GM21717 (cell line): Measurements from ENCODE around the gene IGSF9B.
A peak's percentile ranks its signal among the peaks of the same experiment; 100 is the strongest.

Experiments used
- ATAC-seq: cut with Tn5 transposase; IDR thresholded peaks from one replicate; pipeline ENCODE4 v1.9.1; 2021; ENCODE audit warnings: mild to moderate bottlenecking, moderate library complexity; ENCODE audit not compliant: unreplicated experiment

Gene IGSF9B

DNA sequence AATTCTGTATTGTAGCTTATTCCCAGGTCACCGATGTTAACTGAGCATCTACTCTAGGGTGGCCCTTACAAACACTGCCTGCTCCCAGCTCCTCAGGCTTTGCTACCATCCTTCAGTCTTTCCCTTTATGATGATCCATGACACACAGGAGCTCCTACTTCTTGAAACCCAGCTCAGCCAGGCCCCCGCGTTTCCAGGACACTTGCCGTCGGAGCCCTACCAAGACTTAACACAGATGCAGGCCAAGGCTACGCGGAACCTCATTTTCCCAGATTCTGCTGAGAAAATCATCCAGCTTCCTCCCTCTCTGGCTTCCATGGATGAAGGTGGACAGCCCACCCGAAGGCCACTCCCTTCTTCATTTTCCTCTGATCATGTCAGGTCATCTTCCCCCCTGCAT lies 18.6 kb downstream of the IGSF9B start:
- no peak for ATAC-seq

DNA sequence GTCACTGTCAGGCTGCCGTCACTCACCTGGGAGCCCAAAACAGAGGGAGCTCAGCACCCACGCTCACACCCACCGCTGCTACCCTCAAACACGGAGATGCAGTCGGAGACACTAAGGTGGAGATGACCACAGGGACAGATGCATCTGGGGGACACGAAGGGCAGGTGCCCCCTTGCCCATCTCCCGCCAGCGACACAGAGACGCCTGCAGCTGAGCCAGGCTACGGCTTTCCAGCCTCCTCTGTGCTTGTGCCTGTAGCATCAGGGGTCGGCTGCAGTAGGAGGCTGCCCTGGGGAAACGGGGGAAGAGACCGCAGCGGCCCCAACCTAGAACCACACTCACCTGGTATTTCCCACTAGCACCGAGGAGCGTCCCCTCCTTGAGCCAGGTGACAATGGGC lies 19.3 kb downstream of the IGSF9B start:
- no peak for ATAC-seq

DNA sequence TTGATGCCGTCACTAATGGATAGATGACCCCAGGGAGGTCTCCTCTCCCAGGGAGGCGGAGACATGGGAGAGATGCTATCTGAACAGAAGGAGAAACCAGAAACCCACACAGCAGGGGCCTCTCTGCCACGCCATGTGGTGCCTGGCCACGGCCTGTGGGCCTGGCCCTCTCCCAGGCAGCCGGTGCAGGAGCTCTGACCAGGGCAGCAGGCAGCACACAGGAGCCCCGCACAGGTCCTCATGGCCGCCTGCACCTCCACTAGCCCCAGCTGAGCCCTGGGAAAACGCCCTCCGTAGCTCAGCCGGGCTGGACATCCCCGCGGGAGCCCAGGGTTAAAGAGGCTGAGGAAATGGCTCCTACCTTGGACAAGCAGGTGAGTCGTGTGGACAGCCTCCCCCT lies 19.8 kb downstream of the IGSF9B start:
- no peak for ATAC-seq

DNA sequence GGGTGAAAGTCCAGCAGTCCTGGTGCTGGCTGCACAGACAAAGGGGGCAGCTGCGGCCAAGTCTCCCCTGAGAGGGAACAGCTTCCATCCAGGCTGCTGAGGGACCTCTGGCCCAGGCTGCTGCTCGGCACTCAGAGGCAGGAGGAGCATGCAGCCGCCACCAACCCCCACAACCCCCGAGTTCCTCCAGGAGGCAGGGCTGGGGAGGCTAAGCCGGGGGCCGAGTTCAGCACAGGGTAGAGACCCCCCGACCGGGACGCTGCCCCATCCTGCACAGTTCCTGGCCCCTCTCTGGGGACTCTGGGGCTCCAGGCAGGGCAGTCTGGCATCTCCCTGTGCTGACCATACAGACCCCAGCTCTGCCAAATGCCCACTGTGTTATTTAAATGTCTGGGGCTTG lies 20.2 kb downstream of the IGSF9B start:
- no peak for ATAC-seq

DNA sequence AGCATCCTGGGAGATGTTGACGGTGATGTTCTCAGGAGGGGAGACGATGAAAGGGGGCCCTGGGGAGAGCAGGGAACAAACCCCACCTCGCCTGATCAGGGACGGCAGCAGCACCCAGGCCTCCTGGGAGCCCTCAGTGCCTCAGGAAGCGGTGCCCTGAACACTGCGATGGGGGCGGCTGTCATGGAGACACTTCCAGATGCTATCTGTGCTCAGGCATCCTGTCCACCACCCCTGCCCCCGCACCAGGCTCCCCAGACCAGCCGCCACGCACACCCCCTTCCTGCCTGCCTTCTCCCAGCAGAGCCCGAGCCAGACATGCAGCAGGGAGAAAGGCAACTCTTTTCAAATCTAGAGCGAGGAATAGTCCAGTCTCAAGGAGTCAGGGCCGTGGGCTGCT lies 20.6 kb downstream of the IGSF9B start:
- ATAC-seq, result no peak

DNA sequence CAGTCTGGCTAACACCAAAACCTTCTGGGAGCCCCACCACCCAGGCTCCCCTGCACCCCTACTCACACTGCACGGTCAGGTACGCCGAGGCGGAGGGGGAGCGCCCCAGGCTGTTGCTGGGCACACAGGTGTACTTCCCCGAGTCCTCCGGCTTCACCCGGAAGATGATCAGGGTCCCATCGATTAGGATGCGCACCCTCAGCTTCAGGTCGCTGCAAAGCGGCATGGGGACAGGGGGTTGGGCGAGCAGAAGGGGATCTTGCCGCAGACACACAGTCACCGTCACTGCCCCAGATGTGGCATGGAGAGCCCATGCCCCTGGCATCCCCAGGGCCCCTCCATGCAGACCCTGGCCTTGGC lies 21.2 kb downstream of the IGSF9B start:
- no peak for ATAC-seq

DNA sequence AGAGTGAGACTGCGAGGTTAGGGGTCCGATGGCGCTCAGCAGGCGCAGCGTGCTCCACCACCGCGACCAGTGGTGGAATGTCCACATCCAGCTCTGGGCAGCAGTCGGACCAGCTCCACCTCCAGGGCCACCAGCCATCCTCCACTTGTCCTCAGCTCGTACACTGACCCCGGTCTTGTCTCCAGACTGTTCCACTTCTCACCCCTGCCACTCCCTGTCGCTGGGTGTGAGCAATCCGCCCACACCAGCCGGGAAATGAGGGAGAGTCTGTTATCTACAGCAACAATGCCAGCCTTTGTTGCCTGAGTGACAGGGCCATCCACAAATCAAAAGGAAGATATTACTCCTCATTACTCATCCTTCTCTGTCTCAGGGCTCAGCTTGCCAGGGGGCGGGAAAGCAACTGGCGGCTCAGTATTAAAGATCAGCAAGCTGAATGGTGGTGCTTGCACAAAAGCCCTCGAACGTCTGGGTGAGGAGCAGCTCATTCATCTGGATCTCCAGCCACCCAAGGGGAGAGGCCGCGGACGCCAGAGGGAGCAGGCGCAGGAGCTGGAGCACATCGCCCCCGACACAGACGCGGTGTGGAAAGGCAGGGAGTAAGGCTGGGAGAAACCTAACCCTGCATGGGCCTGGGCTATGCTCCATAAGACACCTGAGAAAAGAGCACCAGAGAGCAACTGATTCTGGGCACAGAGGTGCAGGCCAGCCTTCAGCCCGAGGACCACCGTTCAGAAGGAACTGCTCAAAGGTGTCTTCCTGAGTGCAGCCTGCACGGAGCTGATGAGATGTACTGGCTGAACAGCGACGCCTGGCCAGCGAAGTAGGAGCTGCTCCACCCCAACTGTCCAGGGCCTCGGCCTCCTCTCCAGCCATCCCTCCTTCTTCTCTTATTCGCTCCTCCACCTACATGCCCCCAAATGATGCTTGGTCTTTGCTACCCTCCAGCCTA lies 21.9 kb downstream of the IGSF9B start:
- no peak for ATAC-seq

DNA sequence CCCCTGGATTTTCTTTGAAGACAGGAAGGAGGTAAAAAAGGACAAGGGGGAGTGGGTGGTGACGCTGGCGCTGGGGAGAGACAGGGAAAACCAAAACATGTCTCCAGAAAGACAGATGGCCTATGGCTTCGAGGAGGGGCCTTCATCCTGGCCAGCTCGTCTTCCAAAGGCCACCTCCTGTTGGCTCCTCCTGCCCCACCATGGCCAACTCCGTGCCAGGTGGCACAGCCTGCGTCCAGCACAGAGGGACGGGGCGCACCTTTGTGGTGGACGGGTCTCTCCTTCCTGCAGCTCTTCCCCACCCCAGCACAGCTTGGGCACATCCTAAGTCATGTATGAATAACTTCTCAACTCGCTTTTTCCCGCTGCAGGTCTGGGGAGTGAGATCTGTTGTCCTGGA lies 22.7 kb downstream of the IGSF9B start:
- ATAC-seq, result no peak

DNA sequence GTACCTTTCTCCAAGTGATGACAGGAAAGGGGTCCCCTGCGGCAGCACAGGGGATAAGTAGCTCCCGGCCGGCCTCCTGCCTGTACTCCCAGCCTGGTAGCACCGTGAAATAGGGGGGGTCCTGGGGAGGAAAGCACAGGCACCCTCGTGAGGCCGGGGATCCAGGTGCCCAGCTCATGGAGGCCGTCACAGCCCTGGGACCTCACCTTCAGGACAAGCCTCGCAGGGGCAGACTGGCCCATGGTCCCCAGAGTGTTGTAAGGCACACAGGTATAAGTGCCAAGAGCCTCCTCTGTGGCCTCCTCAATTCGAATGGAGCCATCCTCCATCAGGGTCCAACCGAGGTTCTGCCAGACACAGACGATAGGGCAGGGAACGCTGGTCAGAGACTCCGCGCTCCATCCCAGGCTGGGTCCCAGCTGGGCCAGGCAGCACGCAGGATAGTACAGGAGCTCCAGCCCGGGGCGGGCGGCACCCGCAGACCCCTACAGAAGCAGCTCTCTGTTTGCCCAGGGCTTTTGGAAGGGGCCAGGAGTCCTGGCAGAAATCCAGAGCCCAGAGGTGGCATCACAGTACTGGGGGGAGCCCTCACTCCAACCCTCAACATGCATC lies 25.2 kb downstream of the IGSF9B start:
- no peak for ATAC-seq

DNA sequence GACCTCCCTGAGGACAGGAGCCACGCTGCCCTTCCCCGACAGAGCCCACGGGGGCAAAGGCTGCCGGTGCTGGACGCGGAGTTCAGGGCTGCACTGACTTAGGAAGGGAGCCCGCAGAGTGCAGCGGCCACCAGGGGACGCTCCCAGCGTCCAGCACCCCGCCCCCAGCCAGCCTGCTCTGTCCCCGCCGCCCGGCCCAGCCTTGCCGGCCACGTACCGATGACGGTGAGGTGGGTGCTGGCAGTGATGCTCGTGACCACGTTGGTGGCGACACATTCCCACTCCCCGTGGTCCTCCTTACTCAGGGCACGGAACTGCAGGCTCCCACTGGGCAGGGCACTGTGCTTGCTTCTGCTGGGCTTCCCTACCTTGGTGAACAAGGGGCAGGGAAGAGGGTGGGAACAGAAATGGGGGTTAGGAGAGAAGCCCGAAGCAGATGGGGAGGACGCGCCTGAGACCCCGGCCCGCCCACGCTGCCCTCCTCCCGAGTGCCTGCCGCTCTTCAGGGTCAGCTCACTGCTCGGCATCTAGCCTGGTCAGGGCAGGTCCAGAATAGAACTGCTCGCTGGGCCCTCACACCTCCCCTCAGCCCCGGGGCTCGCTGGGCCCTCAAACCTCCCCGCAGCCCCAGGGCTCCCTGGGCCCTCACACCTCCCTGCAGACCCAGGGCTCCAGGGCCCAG lies 25.9 kb downstream of the IGSF9B start:
- no peak for ATAC-seq

DNA sequence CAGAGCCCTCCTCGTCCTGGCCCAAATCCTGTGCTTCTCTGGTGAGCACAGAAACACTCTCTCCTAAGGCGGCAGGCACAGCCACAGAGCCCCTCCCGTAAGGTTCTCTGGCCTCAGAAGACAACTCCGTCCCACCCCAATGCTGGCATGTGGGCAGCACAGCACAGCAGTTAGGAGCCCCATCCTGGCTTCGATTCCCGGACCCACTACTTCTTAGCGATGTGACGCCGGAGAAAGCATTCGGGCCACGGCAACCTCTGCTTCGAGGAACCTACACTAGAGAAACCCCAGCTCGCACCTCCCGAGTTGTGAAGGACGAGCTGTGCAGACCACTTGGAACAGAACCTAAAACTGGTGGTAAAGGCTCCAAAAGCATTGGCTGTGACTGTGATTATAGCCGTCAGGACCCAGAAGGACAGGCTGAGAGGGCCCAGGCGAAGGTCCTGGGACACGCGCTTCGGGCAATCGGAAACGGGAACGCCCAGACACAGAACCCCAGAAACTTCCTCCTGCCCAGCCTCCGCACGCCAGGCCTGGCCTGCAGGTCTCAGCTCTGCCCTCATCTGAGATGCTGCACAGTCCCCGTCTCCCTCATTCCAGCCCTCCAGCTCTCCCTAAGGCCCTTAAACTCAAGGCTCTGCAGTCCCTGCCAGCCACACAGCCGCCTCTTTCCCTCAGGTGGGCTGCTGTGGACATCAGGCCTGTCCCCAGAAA lies 26.6 kb downstream of the IGSF9B start:
- no peak for ATAC-seq

DNA sequence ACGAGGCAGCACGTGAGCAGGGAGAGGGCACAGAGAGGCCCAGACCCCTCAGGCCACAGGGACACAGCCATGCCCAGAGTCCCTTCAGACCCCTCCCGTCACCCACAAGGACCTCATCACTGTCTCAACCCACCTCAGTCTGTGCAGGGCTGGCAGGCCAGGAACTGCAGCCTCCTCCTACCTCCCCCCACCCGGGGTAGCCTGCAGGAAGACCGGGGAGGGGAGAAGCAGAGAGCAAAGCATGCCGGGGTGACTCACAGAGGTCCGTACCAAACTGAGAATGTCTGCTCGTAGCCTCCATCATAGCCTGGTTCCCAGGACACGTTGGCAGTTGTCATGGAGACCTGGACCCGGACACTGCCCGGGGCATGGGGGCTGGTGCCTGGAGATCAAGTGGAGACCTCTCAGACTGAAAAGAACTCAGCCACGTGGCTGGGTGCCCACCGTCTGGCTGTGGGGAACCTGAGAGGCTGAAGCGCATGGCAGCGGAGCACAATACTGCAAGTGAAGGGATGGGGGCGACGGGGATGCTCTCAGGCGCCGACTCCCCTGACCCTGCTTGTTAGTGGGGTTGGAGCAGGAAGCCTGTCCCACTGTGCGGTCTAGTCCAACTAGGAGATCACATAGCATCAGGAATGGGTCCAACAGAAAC lies 27.2 kb downstream of the IGSF9B start:
- ATAC-seq, result no peak

DNA sequence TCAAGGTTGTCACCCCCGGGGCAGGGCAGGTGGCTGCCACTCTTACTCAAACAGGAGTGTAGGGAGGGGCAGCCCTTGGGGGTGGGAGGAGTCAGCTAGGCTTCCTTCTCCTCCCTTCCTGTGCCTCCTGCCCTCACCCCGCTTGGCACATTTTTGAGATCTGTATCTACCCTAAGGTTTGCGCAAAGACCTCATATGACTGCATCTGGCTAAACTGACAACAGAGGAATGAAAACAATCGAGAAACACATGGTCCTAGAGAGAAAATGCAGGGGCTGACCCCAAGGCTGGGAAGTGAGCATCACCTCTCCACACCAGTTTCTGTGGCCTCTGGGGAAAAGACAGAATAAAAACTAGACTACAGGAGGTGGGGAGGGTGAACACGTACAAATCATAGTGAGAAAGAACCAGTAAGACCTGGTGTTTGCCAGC lies 28.1 kb downstream of the IGSF9B start:
- ATAC-seq, result no peak

DNA sequence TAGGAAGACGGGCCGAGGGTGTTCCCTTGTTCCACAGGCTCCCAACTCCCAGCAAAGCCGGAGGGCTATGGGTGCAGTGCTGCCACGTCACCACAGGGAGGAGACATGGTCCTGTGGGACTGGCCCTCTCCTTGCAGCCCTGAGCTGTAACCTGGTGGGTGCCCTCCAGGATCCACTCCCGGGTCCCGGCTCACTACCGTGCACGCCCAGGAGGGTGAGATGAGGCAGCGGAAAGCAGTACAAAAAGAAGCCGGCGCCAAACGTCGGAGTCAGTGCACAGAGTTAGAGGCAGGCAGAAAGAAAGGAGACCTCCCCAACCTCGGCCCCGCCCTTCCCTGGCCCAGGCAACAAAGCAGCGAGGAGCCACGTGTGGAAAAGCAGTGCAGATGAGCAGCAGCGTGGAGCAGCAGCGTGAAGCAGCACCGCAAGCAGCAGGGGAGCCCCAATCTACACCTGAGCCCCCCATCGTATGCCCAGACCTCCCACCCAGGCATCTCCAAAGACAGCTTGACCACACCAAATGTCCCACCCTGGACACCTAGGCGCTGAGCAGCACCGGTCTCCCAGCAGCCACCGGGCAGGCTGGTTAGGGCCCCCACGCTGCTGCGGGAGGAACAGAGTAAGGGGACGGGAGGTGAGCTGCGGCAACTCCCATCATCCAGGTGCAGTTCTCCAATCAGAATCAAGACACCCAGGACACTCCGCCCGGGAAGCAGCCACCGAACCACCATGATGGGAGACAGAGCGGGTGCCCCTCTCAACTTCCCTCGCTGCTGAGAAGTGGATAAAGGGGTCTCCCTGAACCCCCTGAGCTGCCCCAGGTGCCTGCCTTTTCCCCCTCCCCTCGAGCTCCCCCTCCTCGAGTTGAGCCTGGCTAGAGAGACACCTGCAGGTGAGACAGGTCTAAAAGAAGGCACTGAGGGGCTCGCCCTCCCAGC lies 28.8 kb downstream of the IGSF9B start:
- peak; percentile 71 for ATAC-seq

DNA sequence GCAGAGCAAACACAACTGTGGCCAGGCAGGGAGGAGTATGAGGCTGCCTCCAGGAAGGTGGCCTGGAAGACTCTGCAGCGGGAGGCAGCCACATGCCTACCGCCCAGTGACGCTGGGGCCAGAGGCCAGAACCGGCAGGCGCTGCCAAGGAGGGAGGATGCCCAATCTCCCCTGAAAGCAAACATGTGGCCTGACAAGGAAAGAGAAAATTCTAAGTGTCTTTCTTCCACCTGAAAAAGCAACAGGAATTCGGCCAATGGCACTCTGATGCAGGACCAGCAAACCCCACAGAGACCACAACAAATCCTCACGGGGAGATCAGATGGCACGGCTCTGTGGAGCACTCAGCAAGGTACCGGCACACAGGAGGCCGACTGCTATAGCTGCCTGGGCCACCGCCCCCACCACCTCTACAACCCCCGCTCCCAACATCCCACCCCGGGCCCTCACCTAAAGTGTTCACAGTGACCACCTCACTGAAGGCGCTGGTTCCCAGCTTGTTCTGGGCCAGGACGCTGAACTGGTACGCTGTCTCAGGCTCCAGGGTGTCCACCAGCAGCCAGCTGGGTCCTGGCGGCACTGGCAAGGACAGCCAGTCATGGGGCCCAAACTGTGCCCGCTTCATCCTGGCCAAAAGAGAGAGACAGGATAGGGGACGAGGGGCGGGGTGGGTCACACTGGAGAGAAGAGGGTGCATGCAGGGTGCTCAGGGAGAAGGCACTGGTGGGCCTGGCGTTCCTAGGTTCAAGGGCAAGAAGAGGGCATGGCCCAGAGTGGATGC lies 30.1 kb downstream of the IGSF9B start:
- ATAC-seq, result no peak

DNA sequence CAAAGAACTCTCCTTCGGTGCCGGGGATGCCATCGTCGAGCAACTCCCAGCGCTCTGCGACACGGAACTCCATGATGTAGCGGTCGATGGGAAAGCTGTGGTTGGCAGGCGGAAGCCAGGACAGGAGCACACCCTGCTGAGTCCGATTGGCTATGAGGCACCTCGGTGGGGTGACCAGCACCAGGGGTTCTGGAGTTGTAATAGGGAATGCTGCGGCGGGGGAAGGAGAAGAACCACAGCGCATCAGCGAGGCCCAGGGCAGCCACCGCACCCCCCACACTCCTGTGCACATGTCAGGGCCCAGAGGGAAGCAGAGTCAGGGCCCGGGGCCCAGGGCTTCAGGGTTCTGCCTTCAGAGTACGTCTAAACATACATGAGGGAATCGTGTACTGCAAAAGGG lies 31.0 kb downstream of the IGSF9B start:
- no peak for ATAC-seq

DNA sequence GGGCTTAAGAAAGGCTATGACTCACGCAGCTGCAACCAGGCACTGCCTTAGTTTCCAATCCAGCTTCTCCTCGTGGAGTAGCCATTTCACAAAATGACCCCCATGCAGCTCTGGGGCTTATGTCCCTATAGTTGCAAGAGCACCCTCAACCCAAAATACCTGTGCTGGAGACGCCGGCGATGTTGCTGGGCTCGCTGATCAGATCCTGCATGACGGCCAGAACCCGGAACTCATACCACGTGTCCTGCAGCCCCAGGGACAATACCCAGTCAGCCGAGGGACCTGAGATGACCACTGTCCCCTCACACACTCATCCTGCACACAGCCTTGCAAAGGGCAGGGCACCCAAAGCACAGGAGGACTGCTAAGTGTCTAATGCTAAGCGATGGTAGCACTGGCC lies 32.1 kb downstream of the IGSF9B start:
- ATAC-seq, result no peak

DNA sequence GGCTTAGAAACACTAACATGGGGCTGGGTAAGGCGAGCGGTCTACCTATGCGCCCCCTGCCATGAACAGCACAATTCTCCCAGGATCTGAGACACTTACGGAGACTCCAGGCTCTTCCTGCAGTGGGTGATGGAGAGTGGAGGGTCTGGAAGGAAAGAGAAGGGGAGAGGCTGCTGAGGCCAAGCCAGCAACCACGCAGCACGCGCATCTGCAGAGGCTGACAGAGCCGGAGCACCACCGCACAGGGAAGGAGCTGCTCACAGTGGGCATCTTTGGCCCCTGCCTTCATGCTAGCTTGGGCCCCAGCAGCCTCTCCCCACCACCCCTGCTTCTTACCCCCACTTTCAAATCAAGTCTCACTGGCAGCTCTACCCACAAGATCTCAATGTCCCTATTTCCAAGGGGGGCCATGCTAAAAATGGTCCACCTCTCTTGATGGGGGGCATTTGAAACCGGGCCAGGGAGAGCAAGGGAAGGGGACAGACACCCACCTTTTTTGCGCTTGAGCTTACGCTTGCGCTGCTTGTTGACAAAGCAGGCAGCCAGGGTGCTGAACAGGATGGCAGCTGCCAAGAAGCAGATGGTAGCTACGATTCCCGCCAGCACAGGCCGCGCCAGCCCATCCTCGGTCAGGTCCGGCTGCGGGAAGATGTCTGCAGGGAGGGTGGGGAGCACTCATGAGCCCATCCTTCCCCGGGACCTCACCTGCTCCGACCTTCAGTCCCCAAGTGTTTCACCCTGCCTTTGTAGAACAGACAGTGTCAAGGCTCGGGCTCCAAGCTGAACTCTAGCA lies 34.5 kb downstream of the IGSF9B start:
- no peak for ATAC-seq
